HepG2 (cell line): ENCODE results near the gene EIF5. TPM values are rescaled to one million over a fixed set of nuclear protein-coding genes. Genes with fewer than 3 reads are reported as not detected.

ENCODE experiments used
- CAMTA2 ChIP-seq: sonication (generic); formaldehyde crosslinking; IDR thresholded peaks from 2 replicates; pipeline ENCODE4 v1.4.0; 2020; ENCODE audit warnings: mild to moderate bottlenecking, missing genetic modification reagents, borderline replicate concordance
- ESRRA ChIP-seq: sonication (generic); formaldehyde crosslinking; IDR thresholded peaks from 2 replicates; pipeline ENCODE4 v1.5.1; 2020; ENCODE audit warnings: mild to moderate bottlenecking, low read depth, missing genetic modification reagents
- GABPB1 ChIP-seq: IDR thresholded peaks from 2 replicates; pipeline ENCODE4 v1.6.1; 2016; ENCODE audit warnings: mild to moderate bottlenecking, missing genetic modification reagents, moderate library complexity, missing compliant biosample characterization
- HNF4G ChIP-seq, 2 experiments: sonication (generic) in 1 of 2; formaldehyde crosslinking in 1 of 2; IDR thresholded peaks; 2 replicates each; pipeline versions ENCODE4 v1.4.0 to v1.6.1; 2011 to 2020; ENCODE audit warnings: borderline replicate concordance in 2 of 2, low read depth in 2 of 2, mild to moderate bottlenecking in 2 of 2, low read length in 1 of 2, missing genetic modification reagents in 1 of 2, moderate library complexity in 1 of 2
- PITX1 ChIP-seq: sonication (generic); formaldehyde crosslinking; IDR thresholded peaks from 2 replicates; pipeline ENCODE4 v1.5.1; 2020; ENCODE audit warnings: mild to moderate bottlenecking, missing genetic modification reagents
- PPARG ChIP-seq: conservative IDR thresholded peaks from 2 replicates; pipeline ENCODE4 v1.6.1; 2016; ENCODE audit warnings: missing biosample characterization, missing genetic modification reagents
- SNRNP70 ChIP-seq: fragments of 200-400 bp; formaldehyde crosslinking; IDR thresholded peaks from 2 replicates; pipeline ENCODE4 v1.6.1; 2017; ENCODE audit warnings: mild to moderate bottlenecking, low read depth, low read length, moderate library complexity
- ZBTB7A ChIP-seq: sonication (generic); formaldehyde crosslinking; IDR thresholded peaks from 2 replicates; pipeline ENCODE4 v1.8.0; 2022; ENCODE audit warnings: mild to moderate bottlenecking, missing genetic modification reagents
- ZIK1 ChIP-seq: sonication (generic); formaldehyde crosslinking; IDR thresholded peaks from 2 replicates; pipeline ENCODE4 v1.5.0; 2020; ENCODE audit warnings: mild to moderate bottlenecking, low read depth, missing genetic modification reagents, borderline replicate concordance
- ZNF101 ChIP-seq: sonication (generic); formaldehyde crosslinking; IDR thresholded peaks from 2 replicates; pipeline ENCODE4 v1.4.0; 2020; ENCODE audit warnings: mild to moderate bottlenecking, low read depth, missing genetic modification reagents, borderline replicate concordance
- ZNF383 ChIP-seq: sonication (generic); formaldehyde crosslinking; IDR thresholded peaks from 2 replicates; pipeline ENCODE4 v1.4.0; 2020; ENCODE audit warnings: missing genetic modification reagents, mild to moderate bottlenecking, borderline replicate concordance
- ZNF451 ChIP-seq: sonication (generic); formaldehyde crosslinking; IDR thresholded peaks from 2 replicates; pipeline ENCODE4 v1.5.0; 2020; ENCODE audit warnings: mild to moderate bottlenecking, missing genetic modification reagents
- ZNF644 ChIP-seq: IDR thresholded peaks from 2 replicates; pipeline ENCODE4 v1.6.1; 2016; ENCODE audit warnings: low read depth
- ZNF672 ChIP-seq: sonication (generic); formaldehyde crosslinking; IDR thresholded peaks from 2 replicates; pipeline ENCODE4 v1.8.1; 2022; ENCODE audit warnings: missing genetic modification reagents
- ZNF782 ChIP-seq: sonication (generic); formaldehyde crosslinking; IDR thresholded peaks from 2 replicates; pipeline ENCODE4 v1.4.0; 2020; ENCODE audit warnings: missing genetic modification reagents, mild to moderate bottlenecking, borderline replicate concordance
- polyA plus RNA-seq, 8 experiments: library from polyadenylated mRNA; depleted of rRNA in 3 of 8; stranded (reverse) in 7 of 8; unstranded in 1 of 8; fragments of >200 nt; fragmentation: Illumina TruSeq in 4 of 8; extraction: Trizol in 4 of 8; gene quantifications; 2 replicates each; pipeline versions ENCODE4 v1.2.1 to v1.2.3, GENCODE V29; 2011 to 2016; ENCODE audit warnings: low read depth in 4 of 8, missing spikeins in 1 of 8, mixed read lengths in 1 of 8; ENCODE audit not compliant: insufficient read depth in 1 of 8
- total RNA-seq, 5 experiments: library from RNA; depleted of rRNA; stranded (reverse); fragments of >200 nt; fragmentation: Illumina TruSeq; extraction: Trizol; gene quantifications; 2 replicates each; pipeline ENCODE4 v1.2.3, GENCODE V29; 2016; ENCODE audit warnings: low read depth in 1 of 5
- TF ChIP-seq, protein P1 (sequence below): sonication (generic); formaldehyde crosslinking; IDR thresholded peaks from 2 replicates; pipeline ENCODE4 v1.4.0; 2020; ENCODE audit warnings: missing genetic modification reagents
- TF ChIP-seq, protein P2 (sequence below): IDR thresholded peaks from 2 replicates; pipeline ENCODE4 v1.6.1; 2016; ENCODE audit warnings: missing compliant biosample characterization, missing genetic modification reagents, borderline replicate concordance
- TF ChIP-seq, protein P3 (sequence below): sonication (generic); formaldehyde crosslinking; IDR thresholded peaks from 2 replicates; pipeline ENCODE4 v1.4.0; 2020; ENCODE audit warnings: missing genetic modification reagents; ENCODE audit errors: not compliant biosample characterization
- TF ChIP-seq, protein P4 (sequence below): sonication (generic); formaldehyde crosslinking; conservative IDR thresholded peaks from 2 replicates; pipeline ENCODE4 v1.4.0; 2020; ENCODE audit warnings: missing genetic modification reagents

The EIF5 gene
- total and polyA plus RNA-seq, 2 of the 13 experiments (the other 11 are each of a cell fraction or from before 2014, with no cell fraction given), result 189 to 281 TPM

DNA sequence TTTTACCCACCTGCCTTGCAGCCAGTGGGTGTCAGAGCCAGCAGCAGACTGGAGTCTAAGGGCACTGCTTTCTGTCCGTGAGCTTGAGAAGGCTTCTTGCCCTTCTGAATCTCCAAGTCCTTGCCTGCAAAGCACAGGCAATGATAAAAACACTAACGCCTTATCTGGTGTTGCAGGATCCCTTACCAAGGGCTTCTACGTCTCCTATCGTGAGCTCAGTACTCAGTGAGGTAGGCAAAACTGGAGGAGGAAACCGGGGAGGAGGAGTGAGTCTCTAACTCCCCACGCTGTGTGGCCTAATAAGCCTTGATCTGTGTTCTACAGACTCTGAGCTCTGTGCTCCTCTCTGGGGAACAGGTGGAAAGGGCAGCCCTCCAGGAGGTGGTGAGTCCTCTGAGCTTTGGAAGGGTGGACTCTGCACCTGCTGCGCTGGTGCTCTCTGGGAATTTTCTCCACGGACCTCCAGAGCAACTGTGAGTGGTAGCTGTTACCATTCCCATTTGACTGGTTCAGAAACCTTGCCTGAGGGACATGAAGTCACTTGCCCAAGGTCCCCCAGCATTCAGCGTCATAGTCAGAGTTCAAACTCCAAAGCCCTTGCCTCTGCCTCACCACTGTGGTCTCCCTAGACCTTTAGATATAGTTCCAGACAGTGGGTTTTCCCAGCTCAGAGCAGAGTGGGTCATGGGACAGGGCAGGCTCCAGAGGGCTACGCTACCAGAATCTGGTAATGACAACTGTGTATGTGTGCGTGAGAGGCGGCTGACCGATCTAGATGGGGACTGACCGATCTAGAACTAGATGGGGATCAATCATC lies 44.2 kb downstream of the EIF5 start (continued):
- TF ChIP-seq, protein P1, sequence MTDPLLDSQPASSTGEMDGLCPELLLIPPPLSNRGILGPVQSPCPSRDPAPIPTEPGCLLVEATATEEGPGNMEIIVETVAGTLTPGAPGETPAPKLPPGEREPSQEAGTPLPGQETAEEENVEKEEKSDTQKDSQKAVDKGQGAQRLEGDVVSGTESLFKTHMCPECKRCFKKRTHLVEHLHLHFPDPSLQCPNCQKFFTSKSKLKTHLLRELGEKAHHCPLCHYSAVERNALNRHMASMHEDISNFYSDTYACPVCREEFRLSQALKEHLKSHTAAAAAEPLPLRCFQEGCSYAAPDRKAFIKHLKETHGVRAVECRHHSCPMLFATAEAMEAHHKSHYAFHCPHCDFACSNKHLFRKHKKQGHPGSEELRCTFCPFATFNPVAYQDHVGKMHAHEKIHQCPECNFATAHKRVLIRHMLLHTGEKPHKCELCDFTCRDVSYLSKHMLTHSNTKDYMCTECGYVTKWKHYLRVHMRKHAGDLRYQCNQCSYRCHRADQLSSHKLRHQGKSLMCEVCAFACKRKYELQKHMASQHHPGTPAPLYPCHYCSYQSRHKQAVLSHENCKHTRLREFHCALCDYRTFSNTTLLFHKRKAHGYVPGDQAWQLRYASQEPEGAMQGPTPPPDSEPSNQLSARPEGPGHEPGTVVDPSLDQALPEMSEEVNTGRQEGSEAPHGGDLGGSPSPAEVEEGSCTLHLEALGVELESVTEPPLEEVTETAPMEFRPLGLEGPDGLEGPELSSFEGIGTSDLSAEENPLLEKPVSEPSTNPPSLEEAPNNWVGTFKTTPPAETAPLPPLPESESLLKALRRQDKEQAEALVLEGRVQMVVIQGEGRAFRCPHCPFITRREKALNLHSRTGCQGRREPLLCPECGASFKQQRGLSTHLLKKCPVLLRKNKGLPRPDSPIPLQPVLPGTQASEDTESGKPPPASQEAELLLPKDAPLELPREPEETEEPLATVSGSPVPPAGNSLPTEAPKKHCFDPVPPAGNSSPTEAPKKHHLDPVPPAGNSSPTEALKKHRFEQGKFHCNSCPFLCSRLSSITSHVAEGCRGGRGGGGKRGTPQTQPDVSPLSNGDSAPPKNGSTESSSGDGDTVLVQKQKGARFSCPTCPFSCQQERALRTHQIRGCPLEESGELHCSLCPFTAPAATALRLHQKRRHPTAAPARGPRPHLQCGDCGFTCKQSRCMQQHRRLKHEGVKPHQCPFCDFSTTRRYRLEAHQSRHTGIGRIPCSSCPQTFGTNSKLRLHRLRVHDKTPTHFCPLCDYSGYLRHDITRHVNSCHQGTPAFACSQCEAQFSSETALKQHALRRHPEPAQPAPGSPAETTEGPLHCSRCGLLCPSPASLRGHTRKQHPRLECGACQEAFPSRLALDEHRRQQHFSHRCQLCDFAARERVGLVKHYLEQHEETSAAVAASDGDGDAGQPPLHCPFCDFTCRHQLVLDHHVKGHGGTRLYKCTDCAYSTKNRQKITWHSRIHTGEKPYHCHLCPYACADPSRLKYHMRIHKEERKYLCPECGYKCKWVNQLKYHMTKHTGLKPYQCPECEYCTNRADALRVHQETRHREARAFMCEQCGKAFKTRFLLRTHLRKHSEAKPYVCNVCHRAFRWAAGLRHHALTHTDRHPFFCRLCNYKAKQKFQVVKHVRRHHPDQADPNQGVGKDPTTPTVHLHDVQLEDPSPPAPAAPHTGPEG (CRISPR knock-in tag), result no peak
- peak; percentile 63; the same call in 1 of the 2 replicates for TF ChIP-seq ESRRA (CRISPR knock-in tag)
- TF ChIP-seq, protein P2, sequence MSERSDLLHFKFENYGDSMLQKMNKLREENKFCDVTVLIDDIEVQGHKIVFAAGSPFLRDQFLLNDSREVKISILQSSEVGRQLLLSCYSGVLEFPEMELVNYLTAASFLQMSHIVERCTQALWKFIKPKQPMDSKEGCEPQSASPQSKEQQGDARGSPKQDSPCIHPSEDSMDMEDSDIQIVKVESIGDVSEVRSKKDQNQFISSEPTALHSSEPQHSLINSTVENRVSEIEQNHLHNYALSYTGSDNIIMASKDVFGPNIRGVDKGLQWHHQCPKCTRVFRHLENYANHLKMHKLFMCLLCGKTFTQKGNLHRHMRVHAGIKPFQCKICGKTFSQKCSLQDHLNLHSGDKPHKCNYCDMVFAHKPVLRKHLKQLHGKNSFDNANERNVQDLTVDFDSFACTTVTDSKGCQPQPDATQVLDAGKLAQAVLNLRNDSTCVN (CRISPR knock-in tag), result peak; percentile 97; the same call in 1 of the 2 replicates
- no peak for TF ChIP-seq CAMTA2 (CRISPR knock-in tag)
- no peak for TF ChIP-seq ZNF383 (CRISPR knock-in tag)
- no peak for TF ChIP-seq ZNF644 (CRISPR knock-in tag)
- no peak for TF ChIP-seq ZBTB7A (CRISPR knock-in tag)
- TF ChIP-seq, protein P3, sequence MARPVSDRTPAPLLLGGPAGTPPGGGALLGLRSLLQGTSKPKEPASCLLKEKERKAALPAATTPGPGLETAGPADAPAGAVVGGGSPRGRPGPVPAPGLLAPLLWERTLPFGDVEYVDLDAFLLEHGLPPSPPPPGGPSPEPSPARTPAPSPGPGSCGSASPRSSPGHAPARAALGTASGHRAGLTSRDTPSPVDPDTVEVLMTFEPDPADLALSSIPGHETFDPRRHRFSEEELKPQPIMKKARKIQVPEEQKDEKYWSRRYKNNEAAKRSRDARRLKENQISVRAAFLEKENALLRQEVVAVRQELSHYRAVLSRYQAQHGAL (CRISPR knock-in tag), result no peak
- peak; percentile 59; the same call in 1 of the 2 replicates for TF ChIP-seq PITX1
- TF ChIP-seq, protein P4, sequence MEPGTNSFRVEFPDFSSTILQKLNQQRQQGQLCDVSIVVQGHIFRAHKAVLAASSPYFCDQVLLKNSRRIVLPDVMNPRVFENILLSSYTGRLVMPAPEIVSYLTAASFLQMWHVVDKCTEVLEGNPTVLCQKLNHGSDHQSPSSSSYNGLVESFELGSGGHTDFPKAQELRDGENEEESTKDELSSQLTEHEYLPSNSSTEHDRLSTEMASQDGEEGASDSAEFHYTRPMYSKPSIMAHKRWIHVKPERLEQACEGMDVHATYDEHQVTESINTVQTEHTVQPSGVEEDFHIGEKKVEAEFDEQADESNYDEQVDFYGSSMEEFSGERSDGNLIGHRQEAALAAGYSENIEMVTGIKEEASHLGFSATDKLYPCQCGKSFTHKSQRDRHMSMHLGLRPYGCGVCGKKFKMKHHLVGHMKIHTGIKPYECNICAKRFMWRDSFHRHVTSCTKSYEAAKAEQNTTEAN (CRISPR knock-in tag), result no peak
- no peak for TF ChIP-seq ZIK1 (CRISPR knock-in tag)
- TF ChIP-seq ZNF101 (CRISPR knock-in tag), result no peak
- peak; percentile 67; the same call in 1 of the 2 replicates for TF ChIP-seq ZNF782
- TF ChIP-seq SNRNP70, result no peak
- peak; percentile 58; the same call in 1 of the 2 replicates for TF ChIP-seq ZNF451 (CRISPR knock-in tag)
- peak; percentile 20; the same call in 1 of the 2 replicates for TF ChIP-seq GABPB1 (CRISPR knock-in tag)
- no peak for TF ChIP-seq ZNF672
- peak; percentile 67 for TF ChIP-seq HNF4G (IDR thresholded peaks at IDR 0.05; ENCODE audit: borderline replicate concordance, low read depth, low read length)
- no peak for TF ChIP-seq HNF4G (CRISPR knock-in tag; IDR thresholded peaks at IDR 0.05; ENCODE audit: borderline replicate concordance, low read depth)
- no peak for TF ChIP-seq PPARG (CRISPR knock-in tag)
